ENCODE results near the gene TLR5.

GRCh38 chr1:223091896-223092295 is 51.2 kb downstream of the TLR5 start:
- no peak for TF ChIP-seq POLR2A (IDR thresholded peaks at IDR 0.05)
- TF ChIP-seq CTCF (IDR thresholded peaks at IDR 0.05), result no peak
